WTC11 (cell line): Measurements from ENCODE around the gene GALNT11. TPM values are rescaled to one million over a fixed set of nuclear protein-coding genes. Genes with fewer than 3 reads are reported as not detected.

Source experiments
- ATAC-seq: fragments of 200-7000 bp; cut with Tn5 transposase; 2 replicates; pipeline ENCODE4 v1.10.0; 2021; ENCODE audit warnings: mild to moderate bottlenecking, moderate library complexity
- CTCF ChIA-PET: fragments of 300-600 bp; sonication (Branson Sonifier 250); formaldehyde crosslinking; loops from one replicate; lab custom pipeline; 2021; ENCODE audit warnings: antibody characterized with exemption; lab: Charles Lee
- POLR2A ChIA-PET: fragments of 350-600 bp; sonication (Branson Sonifier 250); formaldehyde crosslinking; loops from one replicate; lab custom pipeline; 2021; ENCODE audit warnings: antibody characterized with exemption; lab: Charles Lee
- DNase-seq: peaks from one replicate; pipeline ENCODE4 v3.0.0; 2021; ENCODE audit warnings: low spot score
- H3K27ac Mint-ChIP-seq: 2 replicates; pipeline ENCODE4 v1.8.0; 2021; ENCODE audit warnings: mixed read lengths
- H3K27me3 Mint-ChIP-seq: 2 replicates; pipeline ENCODE4 v1.8.0; 2021; ENCODE audit warnings: low read depth, mild to moderate bottlenecking, moderate library complexity, mixed read lengths
- H3K36me3 Mint-ChIP-seq: 2 replicates; pipeline ENCODE4 v1.8.0; 2021; ENCODE audit warnings: mixed read lengths
- H3K4me1 Mint-ChIP-seq: 2 replicates; pipeline ENCODE4 v1.8.0; 2022; ENCODE audit warnings: mixed read lengths
- H3K4me3 Mint-ChIP-seq: 2 replicates; pipeline ENCODE4 v1.8.0; 2021; ENCODE audit warnings: mild to moderate bottlenecking, moderate library complexity, mixed read lengths
- H3K9me3 Mint-ChIP-seq: 2 replicates; pipeline ENCODE4 v1.8.0; 2021; ENCODE audit warnings: mixed read lengths
- ATF1 ChIP-seq: sonication (generic); formaldehyde crosslinking; IDR thresholded peaks from 2 replicates; pipeline ENCODE4 v1.8.1; 2023; ENCODE audit warnings: mild to moderate bottlenecking, moderate library complexity, missing genetic modification reagents
- ESRRA ChIP-seq: sonication (generic); formaldehyde crosslinking; IDR thresholded peaks from 2 replicates; pipeline ENCODE4 v1.8.1; 2022; ENCODE audit warnings: mild to moderate bottlenecking, missing genetic modification reagents, borderline replicate concordance
- ETV6 ChIP-seq: sonication (generic); formaldehyde crosslinking; IDR thresholded peaks from 2 replicates; pipeline ENCODE4 v1.8.1; 2022; ENCODE audit warnings: mild to moderate bottlenecking, missing genetic modification reagents
- FOXP1 ChIP-seq: sonication (generic); formaldehyde crosslinking; IDR thresholded peaks from 2 replicates; pipeline ENCODE4 v1.8.0; 2022; ENCODE audit warnings: missing genetic modification reagents, mild to moderate bottlenecking, moderate library complexity, borderline replicate concordance
- IRF2 ChIP-seq: sonication (generic); formaldehyde crosslinking; IDR thresholded peaks from 2 replicates; pipeline ENCODE4 v1.8.0; 2022; ENCODE audit warnings: low read depth, missing genetic modification reagents, borderline replicate concordance
- NFYB ChIP-seq: sonication (generic); formaldehyde crosslinking; conservative IDR thresholded peaks from 2 replicates; pipeline ENCODE4 v1.8.0; 2022; ENCODE audit warnings: low read depth, missing genetic modification reagents
- NR1H2 ChIP-seq: sonication (generic); formaldehyde crosslinking; IDR thresholded peaks from 2 replicates; pipeline ENCODE4 v1.9.0; 2021; ENCODE audit warnings: mild to moderate bottlenecking, moderate library complexity, missing genetic modification reagents
- NR2C2 ChIP-seq: sonication (generic); formaldehyde crosslinking; IDR thresholded peaks from 2 replicates; pipeline ENCODE4 v1.8.0; 2022; ENCODE audit warnings: mild to moderate bottlenecking, missing genetic modification reagents
- PREB ChIP-seq: sonication (generic); formaldehyde crosslinking; IDR thresholded peaks from 2 replicates; pipeline ENCODE4 v1.8.1; 2022; ENCODE audit warnings: mild to moderate bottlenecking, missing genetic modification reagents, moderate library complexity, borderline replicate concordance
- RELA ChIP-seq: sonication (generic); formaldehyde crosslinking; IDR thresholded peaks from 2 replicates; pipeline ENCODE4 v1.8.1; 2022; ENCODE audit warnings: missing genetic modification reagents, mild to moderate bottlenecking, borderline replicate concordance
- SMAD4 ChIP-seq: sonication (generic); formaldehyde crosslinking; IDR thresholded peaks from 2 replicates; pipeline ENCODE4 v1.8.0; 2022; ENCODE audit warnings: mild to moderate bottlenecking, missing genetic modification reagents
- TEAD1 ChIP-seq: sonication (generic); formaldehyde crosslinking; IDR thresholded peaks from 2 replicates; pipeline ENCODE4 v1.8.0; 2022; ENCODE audit warnings: mild to moderate bottlenecking, missing genetic modification reagents
- ZNF121 ChIP-seq: sonication (generic); formaldehyde crosslinking; IDR thresholded peaks from 2 replicates; pipeline ENCODE4 v1.8.0; 2023; ENCODE audit warnings: missing genetic modification reagents
- ZNF232 ChIP-seq: sonication (generic); formaldehyde crosslinking; IDR thresholded peaks from 2 replicates; pipeline ENCODE4 v1.8.0; 2022; ENCODE audit warnings: mild to moderate bottlenecking, missing genetic modification reagents
- ZNF263 ChIP-seq: sonication (generic); formaldehyde crosslinking; IDR thresholded peaks from 2 replicates; pipeline ENCODE4 v1.8.1; 2022; ENCODE audit warnings: low read depth, mild to moderate bottlenecking, moderate library complexity, missing genetic modification reagents
- ZNF416 ChIP-seq: fragments of 250-450 bp; sonication (Bioruptor Pico); IDR thresholded peaks from 2 replicates; pipeline ENCODE4 v1.9.0; 2021; ENCODE audit warnings: mild to moderate bottlenecking, inconsistent platforms
- total RNA-seq: library from RNA; stranded (reverse); gene quantifications from 3 replicates; pipeline ENCODE4 v1.2.3, GENCODE V29; 2021
- TF ChIP-seq, protein P1 (sequence below): fragments of 250-450 bp; sonication (Bioruptor Pico); IDR thresholded peaks from 2 replicates; pipeline ENCODE4 v1.9.0; 2021; ENCODE audit warnings: moderate library complexity, mild to moderate bottlenecking, inconsistent platforms, borderline replicate concordance
- TF ChIP-seq, protein P2 (sequence below): sonication (generic); formaldehyde crosslinking; IDR thresholded peaks from 2 replicates; pipeline ENCODE4 v1.8.0; 2022; ENCODE audit warnings: mild to moderate bottlenecking, missing genetic modification reagents
- TF ChIP-seq, protein P3 (sequence below): fragments of 250-450 bp; sonication (Bioruptor Pico); IDR thresholded peaks from 2 replicates; pipeline ENCODE4 v1.9.0; 2021; ENCODE audit warnings: mild to moderate bottlenecking
- TF ChIP-seq, protein P4 (sequence below): sonication (generic); formaldehyde crosslinking; IDR thresholded peaks from 2 replicates; pipeline ENCODE4 v1.8.1; 2023; ENCODE audit warnings: mild to moderate bottlenecking, missing genetic modification reagents, moderate library complexity

The GALNT11 gene
- total RNA-seq, 1 experiment from 2014 or later = 24.0 TPM

- CTCF ChIA-PET = no interaction called here
- TF ChIP-seq, protein P1, sequence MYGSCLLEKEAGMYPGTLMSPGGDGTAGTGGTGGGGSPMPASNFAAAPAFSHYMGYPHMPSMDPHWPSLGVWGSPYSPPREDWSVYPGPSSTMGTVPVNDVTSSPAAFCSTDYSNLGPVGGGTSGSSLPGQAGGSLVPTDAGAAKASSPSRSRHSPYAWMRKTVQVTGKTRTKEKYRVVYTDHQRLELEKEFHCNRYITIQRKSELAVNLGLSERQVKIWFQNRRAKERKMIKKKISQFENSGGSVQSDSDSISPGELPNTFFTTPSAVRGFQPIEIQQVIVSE (CRISPR knock-in tag) = no peak
- TF ChIP-seq TEAD1 (CRISPR knock-in tag) = no peak
- TF ChIP-seq SMAD4 = 0 out of 2 replicates have a peak, but pooled peaks have one; percentile 58
- no peak for TF ChIP-seq NR1H2 (CRISPR knock-in tag)
- peak overlapping the region; percentile 39; the same call in 1 of the 2 replicates for H3K27ac Mint-ChIP-seq
- DNase-seq (no peak), ATAC-seq (no peak)
- peaks cover 6% of the 10 kb centered on the region for H3K4me1 Mint-ChIP-seq
- no peaks in the 10 kb centered on the region for H3K27me3 Mint-ChIP-seq
- no peak overlapping the region for H3K4me3 Mint-ChIP-seq
- POLR2A ChIA-PET = no interaction called here
- H3K9me3 Mint-ChIP-seq = peaks cover 13% of the 10 kb centered on the region
- H3K36me3 Mint-ChIP-seq = peaks cover 47% of the 10 kb centered on the region
Measured at GRCh38 chr7:152127229-152127628, 101.8 kb downstream of the GALNT11 start.

DNA sequence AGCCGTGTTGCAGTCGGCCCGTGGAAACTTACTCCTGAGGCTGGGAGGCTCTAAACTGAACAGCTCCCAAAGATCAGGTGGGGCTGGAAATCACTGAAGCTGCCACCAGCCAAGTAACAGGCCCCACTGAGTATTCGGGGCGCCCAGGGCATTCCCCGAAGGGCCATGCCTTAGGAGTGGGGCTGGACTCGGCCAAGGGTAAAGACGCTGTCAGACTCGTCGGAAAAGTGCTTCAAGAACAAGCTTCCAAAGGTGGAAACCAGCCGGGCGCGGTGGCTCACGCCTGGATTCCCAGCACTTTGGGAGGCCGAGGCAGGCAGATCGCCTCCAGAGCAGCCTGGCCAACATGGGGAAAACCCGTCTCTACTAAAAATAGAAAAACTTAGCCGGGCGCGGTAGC lies 102.8 kb downstream of the GALNT11 start:
- H3K4me3 Mint-ChIP-seq = no peak overlapping the region
- H3K9me3 Mint-ChIP-seq = peaks cover 13% of the 10 kb centered on the region
- no peaks in the 10 kb centered on the region for H3K27me3 Mint-ChIP-seq
- peaks cover 39% of the 10 kb centered on the region for H3K36me3 Mint-ChIP-seq
- ATAC-seq (no peak), DNase-seq (no peak)
- ChIA-PET CTCF (no interaction called here), POLR2A (no interaction called here)
- TF ChIP-seq ATF1 (CRISPR knock-in tag) (no peak), NFYB (CRISPR knock-in tag) (no peak), ESRRA (CRISPR knock-in tag) (no peak), RELA (CRISPR knock-in tag) (no peak), IRF2 (CRISPR knock-in tag) (no peak), NR2C2 (no peak), ZNF416 (no peak), TEAD1 (CRISPR knock-in tag) (no peak), FOXP1 (CRISPR knock-in tag) (no peak), PREB (CRISPR knock-in tag) (no peak), ZNF232 (no peak), ZNF121 (CRISPR knock-in tag) (no peak), ZNF263 (CRISPR knock-in tag) (no peak), ETV6 (no peak)
- TF ChIP-seq, protein P2, sequence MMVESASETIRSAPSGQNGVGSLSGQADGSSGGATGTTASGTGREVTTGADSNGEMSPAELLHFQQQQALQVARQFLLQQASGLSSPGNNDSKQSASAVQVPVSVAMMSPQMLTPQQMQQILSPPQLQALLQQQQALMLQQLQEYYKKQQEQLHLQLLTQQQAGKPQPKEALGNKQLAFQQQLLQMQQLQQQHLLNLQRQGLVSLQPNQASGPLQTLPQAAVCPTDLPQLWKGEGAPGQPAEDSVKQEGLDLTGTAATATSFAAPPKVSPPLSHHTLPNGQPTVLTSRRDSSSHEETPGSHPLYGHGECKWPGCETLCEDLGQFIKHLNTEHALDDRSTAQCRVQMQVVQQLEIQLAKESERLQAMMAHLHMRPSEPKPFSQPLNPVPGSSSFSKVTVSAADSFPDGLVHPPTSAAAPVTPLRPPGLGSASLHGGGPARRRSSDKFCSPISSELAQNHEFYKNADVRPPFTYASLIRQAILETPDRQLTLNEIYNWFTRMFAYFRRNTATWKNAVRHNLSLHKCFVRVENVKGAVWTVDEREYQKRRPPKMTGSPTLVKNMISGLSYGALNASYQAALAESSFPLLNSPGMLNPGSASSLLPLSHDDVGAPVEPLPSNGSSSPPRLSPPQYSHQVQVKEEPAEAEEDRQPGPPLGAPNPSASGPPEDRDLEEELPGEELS = no peak
- TF ChIP-seq, protein P3, sequence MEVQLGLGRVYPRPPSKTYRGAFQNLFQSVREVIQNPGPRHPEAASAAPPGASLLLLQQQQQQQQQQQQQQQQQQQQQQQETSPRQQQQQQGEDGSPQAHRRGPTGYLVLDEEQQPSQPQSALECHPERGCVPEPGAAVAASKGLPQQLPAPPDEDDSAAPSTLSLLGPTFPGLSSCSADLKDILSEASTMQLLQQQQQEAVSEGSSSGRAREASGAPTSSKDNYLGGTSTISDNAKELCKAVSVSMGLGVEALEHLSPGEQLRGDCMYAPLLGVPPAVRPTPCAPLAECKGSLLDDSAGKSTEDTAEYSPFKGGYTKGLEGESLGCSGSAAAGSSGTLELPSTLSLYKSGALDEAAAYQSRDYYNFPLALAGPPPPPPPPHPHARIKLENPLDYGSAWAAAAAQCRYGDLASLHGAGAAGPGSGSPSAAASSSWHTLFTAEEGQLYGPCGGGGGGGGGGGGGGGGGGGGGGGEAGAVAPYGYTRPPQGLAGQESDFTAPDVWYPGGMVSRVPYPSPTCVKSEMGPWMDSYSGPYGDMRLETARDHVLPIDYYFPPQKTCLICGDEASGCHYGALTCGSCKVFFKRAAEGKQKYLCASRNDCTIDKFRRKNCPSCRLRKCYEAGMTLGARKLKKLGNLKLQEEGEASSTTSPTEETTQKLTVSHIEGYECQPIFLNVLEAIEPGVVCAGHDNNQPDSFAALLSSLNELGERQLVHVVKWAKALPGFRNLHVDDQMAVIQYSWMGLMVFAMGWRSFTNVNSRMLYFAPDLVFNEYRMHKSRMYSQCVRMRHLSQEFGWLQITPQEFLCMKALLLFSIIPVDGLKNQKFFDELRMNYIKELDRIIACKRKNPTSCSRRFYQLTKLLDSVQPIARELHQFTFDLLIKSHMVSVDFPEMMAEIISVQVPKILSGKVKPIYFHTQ (CRISPR knock-in tag) = no peak
- TF ChIP-seq, protein P4, sequence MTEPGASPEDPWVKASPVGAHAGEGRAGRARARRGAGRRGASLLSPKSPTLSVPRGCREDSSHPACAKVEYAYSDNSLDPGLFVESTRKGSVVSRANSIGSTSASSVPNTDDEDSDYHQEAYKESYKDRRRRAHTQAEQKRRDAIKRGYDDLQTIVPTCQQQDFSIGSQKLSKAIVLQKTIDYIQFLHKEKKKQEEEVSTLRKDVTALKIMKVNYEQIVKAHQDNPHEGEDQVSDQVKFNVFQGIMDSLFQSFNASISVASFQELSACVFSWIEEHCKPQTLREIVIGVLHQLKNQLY (CRISPR knock-in tag) = no peak
- H3K27ac Mint-ChIP-seq = no peak overlapping the region
- peaks cover 6% of the 10 kb centered on the region for H3K4me1 Mint-ChIP-seq
